NCI-H2227 (cell line): Measurements from ENCODE around the gene ADGRG2.
"Not testable (repeated sequence)": the region's sequence is repeated elsewhere in the genome, so short reads cannot be mapped to it uniquely, and the experiment has no call there.

Source experiments
- DNase-seq: peaks from one replicate; lab custom pipeline; 2025; ENCODE audit not compliant: unreplicated experiment; lab: John Stamatoyannopoulos, UW

ADGRG2 gene

GRCh38 chrX:19007868-19008267, 114.4 kb downstream of the ADGRG2 start:
- no peak for DNase-seq

GRCh38 chrX:19007011-19007410, 115.3 kb downstream of the ADGRG2 start:
- no peak for DNase-seq

- no peak for DNase-seq
Measured at GRCh38 chrX:19005909-19006308, 116.4 kb downstream of the ADGRG2 start.

GRCh38 chrX:19003756-19004155, 118.5 kb downstream of the ADGRG2 start:
- no peak for DNase-seq

GRCh38 chrX:18998653-18999052, 123.6 kb downstream of the ADGRG2 start:
- DNase-seq, result no peak

GRCh38 chrX:18997916-18998315, 124.4 kb downstream of the ADGRG2 start:
- no peak for DNase-seq

- no peak for DNase-seq
Measured at GRCh38 chrX:18996536-18996935, 125.7 kb downstream of the ADGRG2 start.

- no peak for DNase-seq
Measured at GRCh38 chrX:18995221-18995620, 127.0 kb downstream of the ADGRG2 start.

- no peak for DNase-seq
Measured at GRCh38 chrX:18994713-18995112, 127.6 kb downstream of the ADGRG2 start.

- DNase-seq, result no peak
Measured at GRCh38 chrX:18992829-18993228, 129.4 kb downstream of the ADGRG2 start.

GRCh38 chrX:18985186-18985435, 137.2 kb downstream of the ADGRG2 start:
- no peak for DNase-seq

- peak; percentile 94 for DNase-seq
Measured at GRCh38 chrX:18984381-18985185, 137.7 kb downstream of the ADGRG2 start.

GRCh38 chrX:18983666-18984380, 138.4 kb downstream of the ADGRG2 start, which contains the start of gene PHKA2:
Gene PHKA2 (minus strand): TSS chrX:18984114. CDS start chrX:18983932, 182 bp downstream.
- DNase-seq, result peak; percentile 88

GRCh38 chrX:18981124-18981807, 141.0 kb downstream of the ADGRG2 start:
- DNase-seq, result no peak

GRCh38 chrX:18980262-18980661, 142.0 kb downstream of the ADGRG2 start:
- DNase-seq, result not testable (repeated sequence)

GRCh38 chrX:18974993-18975392, 147.3 kb downstream of the ADGRG2 start:
- no peak for DNase-seq

- peak; percentile 83 for DNase-seq
Measured at GRCh38 chrX:18973527-18974192, 148.6 kb downstream of the ADGRG2 start.

- no peak for DNase-seq
Measured at GRCh38 chrX:18971506-18971905, 150.8 kb downstream of the ADGRG2 start.

- no peak for DNase-seq
Measured at GRCh38 chrX:18970465-18970864, 151.8 kb downstream of the ADGRG2 start.

- no peak for DNase-seq
Measured at GRCh38 chrX:18966624-18967023, 155.6 kb downstream of the ADGRG2 start.

- DNase-seq, result no peak
Measured at GRCh38 chrX:18964901-18965300, 157.4 kb downstream of the ADGRG2 start.
